ENCODE data around the gene SSU72. TPM values are rescaled to one million over a fixed set of nuclear protein-coding genes. Genes with fewer than 3 reads are reported as not detected.

The SSU72 gene
- total RNA-seq, result 43.2 and 77.1 TPM in 2 replicates

GRCh38 chr1:1574721-1575537 lies at the start of gene SSU72:
Gene SSU72 (minus strand): TSS chr1:1574863. CDS start chr1:1574557, 306 bp downstream.

GRCh38 chr1:1615256-1616044 lies 40.8 kb upstream of the SSU72 start, which contains the start of gene MIB2:
Gene MIB2 (plus strand): TSS chr1:1615500. CDS start chr1:1623453, 7,953 bp downstream.

GRCh38 chr1:1599935-1600860 lies 25.5 kb upstream of the SSU72 start, which contains the start of gene FNDC10:
Gene FNDC10 (minus strand): TSS chr1:1600135. CDS start chr1:1600015, 120 bp downstream.

GRCh38 chr1:1540090-1540817 lies 34.4 kb downstream of the SSU72 start, which contains the start of gene TMEM240:
Gene TMEM240 (minus strand): TSS chr1:1540624. CDS start chr1:1540346, 278 bp downstream.

GRCh38 chr1:1511533-1512285 lies 63.0 kb downstream of the SSU72 start, which contains the start of gene ATAD3A:
Gene ATAD3A (plus strand): TSS chr1:1512162. CDS start chr1:1512269, 107 bp downstream.

Other genes with a start within 250 kb of the SSU72 start
- gene TAS1R3, start 243.6 kb downstream of the SSU72 start, total RNA-seq, result 0.14 and 0.18 TPM in 2 replicates
- gene DVL1, start 225.4 kb downstream of the SSU72 start, total RNA-seq, result 48.4 and 72.1 TPM in 2 replicates
- 236 and 258 TPM in 2 replicates for gene MXRA8, start 216.3 kb downstream of the SSU72 start, total RNA-seq
- gene AURKAIP1, start 199.7 kb downstream of the SSU72 start, total RNA-seq, result 93.0 and 96.6 TPM in 2 replicates
- 103 and 153 TPM in 2 replicates for gene CCNL2, start 175.5 kb downstream of the SSU72 start, total RNA-seq
- gene MRPL20, start 167.6 kb downstream of the SSU72 start, total RNA-seq, result 95.4 and 96.7 TPM in 2 replicates
- 0.28 and 0.46 TPM in 2 replicates for gene ANKRD65, start 153.6 kb downstream of the SSU72 start, total RNA-seq
- gene VWA1, start 139.2 kb downstream of the SSU72 start, total RNA-seq, result 2.8 and 3.7 TPM in 2 replicates
- gene ATAD3C, start 125.2 kb downstream of the SSU72 start, total RNA-seq, result not detected in 2 replicates
- 12.8 TPM in 2 replicates for gene ATAD3B, start 103.1 kb downstream of the SSU72 start, total RNA-seq
- gene ATAD3A, start 62.7 kb downstream of the SSU72 start, total RNA-seq, result 20.9 and 25.9 TPM in 2 replicates
- gene TMEM240, start 34.2 kb downstream of the SSU72 start, total RNA-seq, result 2.1 and 3.3 TPM in 2 replicates
- gene FNDC10, start 25.3 kb upstream of the SSU72 start, total RNA-seq, result 0.43 and 0.92 TPM in 2 replicates
- 67.7 and 103 TPM in 2 replicates for gene MIB2, start 40.6 kb upstream of the SSU72 start, total RNA-seq
- 4.6 and 9.8 TPM in 2 replicates for gene MMP23B, start 57.3 kb upstream of the SSU72 start, total RNA-seq
- gene CDK11B, start 84.1 kb upstream of the SSU72 start, total RNA-seq, result 5.7 and 10.1 TPM in 2 replicates
- 19.2 and 26.9 TPM in 2 replicates for gene SLC35E2B, start 117.9 kb upstream of the SSU72 start, total RNA-seq
- 10.1 and 12.1 TPM in 2 replicates for gene CDK11A, start 149.5 kb upstream of the SSU72 start, total RNA-seq
- 28.7 and 37.6 TPM in 2 replicates for gene NADK, start 203.6 kb upstream of the SSU72 start, total RNA-seq

All from smooth muscle cell of bladder (primary cell).